Vagina (tissue), 2 donors: ENCODE results near the gene CYP11A1. TPM values are rescaled to one million over a fixed set of nuclear protein-coding genes. Genes with fewer than 3 reads are reported as not detected.
"Not testable (repeated sequence)": the region's sequence is repeated elsewhere in the genome, so short reads cannot be mapped to it uniquely, and the experiment has no call there.

ENCODE experiments used
- DNase-seq, 2 donors: peaks; one replicate each; pipeline ENCODE4 v3.0.0-alpha.2; 2017; ENCODE audit errors: extremely low spot score in 2 of 2
- H3K27ac ChIP-seq: fragments of 200-600 bp; sonication (generic); one replicate; pipeline ENCODE4 v1.5.1; 2019
- H3K27me3 ChIP-seq: fragments of 200-600 bp; sonication (generic); one replicate; pipeline ENCODE4 v1.5.1; 2019
- H3K36me3 ChIP-seq, 2 donors: fragments of 200-600 bp; sonication (generic); one replicate each; pipeline ENCODE4 v1.5.1; 2017 to 2019
- H3K4me1 ChIP-seq: fragments of 200-600 bp; sonication (generic); one replicate; pipeline ENCODE4 v1.5.1; 2019
- H3K4me3 ChIP-seq, 2 donors: fragments of 200-600 bp; sonication (generic); 1 replicate in 1 of 2; 2 replicates in 1 of 2; pipeline ENCODE4 v1.5.1; 2016 to 2019
- H3K9me3 ChIP-seq: fragments of 200-600 bp; sonication (generic); one replicate; pipeline ENCODE4 v1.5.1; 2019
- POLR2A ChIP-seq, 2 donors: fragments of 450-650 bp; IDR thresholded peaks; one replicate each; pipeline ENCODE4 v1.6.1; 2017; ENCODE audit warnings: antibody characterized with exemption in 2 of 2, mild to moderate bottlenecking in 2 of 2, moderate library complexity in 2 of 2
- POLR2AphosphoS5 ChIP-seq, 2 donors: sonication (generic); formaldehyde crosslinking; IDR thresholded peaks; one replicate each; pipeline ENCODE4 v1.9.0; 2017; ENCODE audit warnings: antibody characterized with exemption in 2 of 2, mild to moderate bottlenecking in 2 of 2, low read depth in 1 of 2; ENCODE audit not compliant: insufficient read depth in 1 of 2
- intact Hi-C: fragments of 100-400 bp; cut with DNase I; formaldehyde crosslinking; loops from one replicate; pipeline ENCODE4 v1.15.1; 2023
- total RNA-seq: library from RNA; depleted of rRNA; stranded (reverse); fragments of >200 nt; gene quantifications from one replicate; pipeline ENCODE4 v1.2.3, GENCODE V29; 2016
- TF ChIP-seq, protein P1 (sequence below), 3 experiments: fragments of 450-650 bp in 2 of 3; fragments of 200-600 bp in 1 of 3; sonication (generic) in 1 of 3; IDR thresholded peaks; one replicate each; pipeline ENCODE4 v1.5.1; 2017 to 2019; ENCODE audit warnings: antibody characterized with exemption in 3 of 3, mild to moderate bottlenecking in 2 of 3, moderate library complexity in 2 of 3

CYP11A1 gene
- total RNA-seq, 1 donor from 2014 or later: 8.8 TPM

DNA sequence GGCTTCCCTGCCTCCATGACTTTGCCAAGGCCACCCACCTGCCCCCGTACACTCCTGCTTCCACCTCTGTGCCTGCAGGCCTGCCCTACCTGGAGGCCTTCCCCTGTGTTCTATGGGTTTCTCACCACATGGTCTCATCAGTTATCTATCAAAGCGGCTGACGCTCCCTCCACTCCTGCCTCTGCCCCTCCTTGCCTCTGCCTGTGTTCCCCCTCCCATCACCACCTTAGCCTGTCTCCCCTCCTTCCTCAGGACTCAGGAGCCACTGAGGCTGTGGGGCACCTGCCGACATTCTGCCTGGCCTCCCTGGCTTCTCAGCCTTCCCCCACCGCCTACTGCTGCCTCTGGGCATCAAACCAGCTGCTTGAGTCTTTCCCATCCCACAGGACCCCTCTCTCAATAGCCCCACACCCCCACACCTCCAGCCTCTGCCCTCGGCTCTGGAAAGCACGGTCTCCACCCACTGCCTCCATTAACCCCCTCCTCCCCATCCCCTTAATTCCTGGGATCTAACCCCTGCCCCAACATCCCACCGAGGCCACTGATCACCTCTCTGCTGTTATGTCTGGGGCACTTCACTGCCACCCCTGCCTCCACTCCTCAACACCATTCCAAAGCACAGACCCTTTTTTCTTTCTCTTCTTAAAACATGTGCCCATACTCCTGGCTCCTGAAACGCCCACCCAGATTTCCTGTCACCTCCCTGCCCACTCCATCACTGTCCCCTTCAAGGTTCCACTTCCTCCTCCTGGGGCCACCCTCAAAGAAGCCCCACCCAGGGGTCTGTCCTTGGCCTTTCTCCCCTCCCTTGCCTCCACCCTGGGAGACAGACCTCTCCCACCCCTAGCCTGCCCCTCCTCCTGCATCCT lies 24.4 kb upstream of the CYP11A1 start:
- Histone ChIP-seq H3K9me3 (no peaks in the 10 kb centered on the region), H3K27ac (no peak overlapping the region), H3K36me3 (no peaks in the 10 kb centered on the region), H3K4me3 (no peak overlapping the region), H3K4me1 (no peaks in the 10 kb centered on the region), H3K27me3 (no peaks in the 10 kb centered on the region)
- no peak for DNase-seq
- intact Hi-C loops: no loop called here
- TF ChIP-seq, protein P1, sequence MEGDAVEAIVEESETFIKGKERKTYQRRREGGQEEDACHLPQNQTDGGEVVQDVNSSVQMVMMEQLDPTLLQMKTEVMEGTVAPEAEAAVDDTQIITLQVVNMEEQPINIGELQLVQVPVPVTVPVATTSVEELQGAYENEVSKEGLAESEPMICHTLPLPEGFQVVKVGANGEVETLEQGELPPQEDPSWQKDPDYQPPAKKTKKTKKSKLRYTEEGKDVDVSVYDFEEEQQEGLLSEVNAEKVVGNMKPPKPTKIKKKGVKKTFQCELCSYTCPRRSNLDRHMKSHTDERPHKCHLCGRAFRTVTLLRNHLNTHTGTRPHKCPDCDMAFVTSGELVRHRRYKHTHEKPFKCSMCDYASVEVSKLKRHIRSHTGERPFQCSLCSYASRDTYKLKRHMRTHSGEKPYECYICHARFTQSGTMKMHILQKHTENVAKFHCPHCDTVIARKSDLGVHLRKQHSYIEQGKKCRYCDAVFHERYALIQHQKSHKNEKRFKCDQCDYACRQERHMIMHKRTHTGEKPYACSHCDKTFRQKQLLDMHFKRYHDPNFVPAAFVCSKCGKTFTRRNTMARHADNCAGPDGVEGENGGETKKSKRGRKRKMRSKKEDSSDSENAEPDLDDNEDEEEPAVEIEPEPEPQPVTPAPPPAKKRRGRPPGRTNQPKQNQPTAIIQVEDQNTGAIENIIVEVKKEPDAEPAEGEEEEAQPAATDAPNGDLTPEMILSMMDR (IDR thresholded peaks at IDR 0.05): no peak
- TF ChIP-seq POLR2AphosphoS5 (IDR thresholded peaks at IDR 0.05; ENCODE audit: insufficient read depth in 1 of 2, low read depth in 1 of 2): no peak
- TF ChIP-seq POLR2A (IDR thresholded peaks at IDR 0.05): no peak

DNA sequence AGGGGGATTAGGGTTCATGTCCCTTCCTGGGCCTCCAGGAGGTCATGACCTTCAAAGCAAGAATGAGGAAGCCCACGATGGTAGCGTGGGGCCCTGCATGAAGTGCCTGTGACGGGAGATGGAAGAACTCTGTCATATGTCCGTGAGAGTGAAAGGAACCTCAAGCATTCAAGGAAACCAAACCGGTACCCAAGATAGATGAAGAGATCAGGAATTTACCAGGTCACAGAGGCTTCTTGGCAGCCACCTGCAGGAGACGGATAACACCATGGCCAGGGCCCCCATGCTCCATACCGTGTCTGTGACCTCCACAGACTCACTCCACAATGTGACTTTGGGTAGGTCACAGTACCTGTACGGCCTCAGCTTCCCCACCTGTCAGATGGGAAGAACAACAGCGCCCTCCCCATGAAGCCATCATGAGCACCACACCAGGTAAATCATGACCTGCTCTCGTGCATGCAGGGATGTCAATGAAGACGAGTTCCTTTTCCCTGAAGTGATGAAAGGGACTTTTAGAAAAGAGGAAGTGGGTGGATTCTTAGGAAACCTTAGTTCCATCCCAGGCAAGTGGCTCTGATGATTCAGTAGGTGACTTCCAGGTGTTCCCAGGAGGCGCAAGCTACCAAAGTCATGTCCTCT lies 23.3 kb upstream of the CYP11A1 start:
- Histone ChIP-seq H3K9me3 (no peaks in the 10 kb centered on the region), H3K27me3 (no peaks in the 10 kb centered on the region), H3K4me3 (no peak overlapping the region), H3K27ac (no peak overlapping the region), H3K36me3 (no peaks in the 10 kb centered on the region), H3K4me1 (no peaks in the 10 kb centered on the region)
- intact Hi-C loops: no loop called here
- TF ChIP-seq, protein P1 (IDR thresholded peaks at IDR 0.05): no peak
- TF ChIP-seq POLR2AphosphoS5 (IDR thresholded peaks at IDR 0.05; ENCODE audit: insufficient read depth in 1 of 2, low read depth in 1 of 2) (no peak), POLR2A (IDR thresholded peaks at IDR 0.05) (no peak)
- DNase-seq: no peak

DNA sequence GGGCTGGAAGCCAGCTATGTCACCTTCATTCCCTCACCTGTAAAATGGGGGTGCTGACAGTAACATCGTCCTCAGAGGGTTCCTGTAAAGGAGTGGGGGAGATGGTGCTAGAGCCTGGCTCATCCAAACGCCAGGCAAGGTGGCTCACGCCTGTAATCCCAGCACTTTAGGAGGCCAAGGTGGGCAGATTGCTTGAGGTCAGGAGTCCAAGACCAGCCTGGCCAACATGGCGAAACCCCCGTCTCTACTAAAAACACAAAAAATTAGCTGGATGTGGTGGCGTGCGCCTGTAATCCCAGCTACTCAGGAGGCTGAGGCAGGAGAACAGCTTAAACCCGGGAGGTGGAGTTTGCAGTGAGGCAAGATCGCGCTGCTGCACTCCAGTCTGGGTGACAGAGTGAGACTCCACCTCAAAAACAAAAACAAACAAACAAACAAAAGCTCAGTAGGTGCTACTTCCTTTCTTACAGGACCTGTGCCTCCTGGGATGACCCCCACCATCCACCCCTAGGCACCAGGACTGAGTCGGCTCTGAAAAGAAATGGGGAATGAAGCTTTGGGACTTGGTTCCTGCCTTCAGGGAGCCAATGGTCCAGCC lies 22.7 kb upstream of the CYP11A1 start:
- H3K4me3 ChIP-seq, intact Hi-C loops, H3K27me3 ChIP-seq, H3K36me3 ChIP-seq, H3K9me3 ChIP-seq, H3K4me1 ChIP-seq, H3K27ac ChIP-seq, DNase-seq: not testable (repeated sequence)

DNA sequence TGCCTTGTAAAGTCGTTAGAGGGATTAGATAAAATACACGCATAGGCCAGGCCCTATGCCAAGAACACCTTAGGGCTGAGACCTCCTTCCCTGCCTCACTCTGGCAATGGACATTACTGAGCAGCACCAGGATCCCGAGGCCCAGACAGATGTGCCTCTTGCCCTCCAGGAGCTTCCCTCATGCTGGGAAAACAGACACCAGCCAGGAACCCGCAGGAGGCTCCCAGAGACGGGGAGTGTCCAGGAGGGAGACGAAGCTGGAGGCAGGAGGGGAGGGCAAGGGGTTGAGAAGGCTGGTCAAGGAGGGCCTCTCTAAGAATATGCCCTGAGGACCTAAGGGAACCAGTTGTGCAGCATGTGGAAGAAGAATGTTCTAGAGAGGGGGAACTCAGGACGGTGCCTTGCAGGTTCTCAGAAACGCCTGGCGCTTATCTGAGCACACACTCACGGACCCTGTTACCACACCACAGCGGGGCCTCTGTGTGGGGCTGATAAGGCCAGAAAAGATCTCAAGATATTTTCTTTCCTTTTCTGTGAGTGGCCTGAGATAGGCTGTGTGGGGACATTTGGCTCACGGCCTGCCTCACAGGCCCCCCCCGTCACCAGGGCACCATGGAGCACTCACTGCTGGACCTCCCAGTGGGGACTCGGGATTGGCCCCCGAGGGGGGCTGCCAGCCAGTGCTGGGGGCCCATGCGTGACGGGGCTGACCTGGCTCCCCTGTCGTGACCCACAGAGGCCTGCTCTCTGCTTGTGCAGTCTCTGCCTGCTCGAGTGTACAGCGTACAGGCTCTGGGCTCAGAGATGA lies 22.0 kb upstream of the CYP11A1 start:
- intact Hi-C loops: no loop called here
- no peak overlapping the region for H3K4me3 ChIP-seq
- no peak overlapping the region for H3K27ac ChIP-seq
- no peaks in the 10 kb centered on the region for H3K27me3 ChIP-seq
- no peak for DNase-seq
- H3K9me3 ChIP-seq: no peaks in the 10 kb centered on the region
- H3K36me3 ChIP-seq: no peaks in the 10 kb centered on the region
- H3K4me1 ChIP-seq: no peaks in the 10 kb centered on the region
- TF ChIP-seq, protein P1 (IDR thresholded peaks at IDR 0.05): no peak
- no peak for TF ChIP-seq POLR2A (IDR thresholded peaks at IDR 0.05)
- TF ChIP-seq POLR2AphosphoS5 (IDR thresholded peaks at IDR 0.05; ENCODE audit: insufficient read depth in 1 of 2, low read depth in 1 of 2): no peak

DNA sequence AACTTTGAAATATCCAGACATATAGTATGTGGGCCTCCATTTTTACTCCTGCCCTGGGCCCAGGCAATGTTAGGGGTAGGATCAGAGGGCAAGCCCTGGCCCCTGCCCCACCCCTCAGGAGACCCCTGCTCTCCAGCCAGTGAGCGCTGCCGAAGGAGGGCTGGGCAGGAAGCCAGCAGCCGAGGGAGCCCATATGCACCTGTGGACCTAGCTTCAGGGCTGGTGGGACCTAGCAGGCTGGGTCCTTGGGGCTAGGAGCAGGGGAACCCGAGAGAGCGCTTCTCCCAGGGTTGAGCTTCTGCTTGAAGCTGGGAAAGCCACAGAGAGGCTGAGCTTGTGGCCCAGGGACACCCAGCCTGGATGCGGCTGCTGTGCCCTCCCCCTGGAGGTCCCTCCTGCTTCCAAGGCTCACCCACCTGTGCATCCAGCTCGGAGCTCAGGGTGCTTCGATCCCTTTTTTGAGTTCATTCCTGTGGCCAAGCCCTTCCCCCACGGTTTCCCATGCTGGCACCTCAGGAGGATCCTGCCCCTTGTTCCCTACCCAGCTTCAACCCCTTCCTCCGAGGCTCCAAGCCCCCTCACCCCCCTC lies 21.0 kb upstream of the CYP11A1 start:
- no peak for DNase-seq
- TF ChIP-seq POLR2A (IDR thresholded peaks at IDR 0.05): no peak
- no peak for TF ChIP-seq POLR2AphosphoS5 (IDR thresholded peaks at IDR 0.05; ENCODE audit: insufficient read depth in 1 of 2, low read depth in 1 of 2)
- TF ChIP-seq, protein P1 (IDR thresholded peaks at IDR 0.05): no peak
- no peaks in the 10 kb centered on the region for H3K4me1 ChIP-seq
- H3K27ac ChIP-seq: no peak overlapping the region
- no peaks in the 10 kb centered on the region for H3K9me3 ChIP-seq
- H3K4me3 ChIP-seq: no peak overlapping the region
- no peaks in the 10 kb centered on the region for H3K36me3 ChIP-seq
- intact Hi-C loops: no loop called here
- no peaks in the 10 kb centered on the region for H3K27me3 ChIP-seq
